Uterus (tissue), 2 donors: Measurements from ENCODE around the gene EPB41L3.

ENCODE experiments used
- POLR2A ChIP-seq, 2 donors: fragments of 450-650 bp; IDR thresholded peaks; one replicate each; pipeline ENCODE4 v1.6.1; 2016; ENCODE audit warnings: antibody characterized with exemption in 2 of 2, mild to moderate bottlenecking in 1 of 2, moderate library complexity in 1 of 2
- TF ChIP-seq, protein P1 (sequence below), 4 experiments: fragments of 200-600 bp in 2 of 4; fragments of 450-650 bp in 2 of 4; sonication (generic) in 2 of 4; IDR thresholded peaks; one replicate each; pipeline ENCODE4 v1.5.1; 2016 to 2019; ENCODE audit warnings: antibody characterized with exemption in 4 of 4, mild to moderate bottlenecking in 2 of 4, moderate library complexity in 1 of 4

DNA sequence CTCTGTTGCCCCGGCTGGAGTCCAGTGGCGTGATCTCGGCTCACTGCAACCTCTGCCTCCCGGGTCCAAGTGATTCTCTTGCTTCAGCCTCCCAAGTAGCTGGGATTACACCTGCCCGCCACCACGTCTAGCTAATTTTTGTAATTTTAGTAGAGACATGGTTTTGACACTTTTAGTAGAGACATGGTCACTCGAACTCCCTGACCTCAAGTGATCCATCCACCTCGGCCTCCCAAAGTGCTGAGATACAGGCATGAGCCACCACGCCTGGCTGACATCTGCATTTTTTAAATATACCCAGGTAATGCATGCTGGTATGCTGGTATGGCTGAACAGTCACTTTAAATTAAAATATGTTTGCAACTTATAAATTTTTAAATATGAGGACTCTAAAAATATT lies 91.9 kb downstream of the EPB41L3 start:
- TF ChIP-seq POLR2A (IDR thresholded peaks at IDR 0.05), result no peak
- TF ChIP-seq, protein P1, sequence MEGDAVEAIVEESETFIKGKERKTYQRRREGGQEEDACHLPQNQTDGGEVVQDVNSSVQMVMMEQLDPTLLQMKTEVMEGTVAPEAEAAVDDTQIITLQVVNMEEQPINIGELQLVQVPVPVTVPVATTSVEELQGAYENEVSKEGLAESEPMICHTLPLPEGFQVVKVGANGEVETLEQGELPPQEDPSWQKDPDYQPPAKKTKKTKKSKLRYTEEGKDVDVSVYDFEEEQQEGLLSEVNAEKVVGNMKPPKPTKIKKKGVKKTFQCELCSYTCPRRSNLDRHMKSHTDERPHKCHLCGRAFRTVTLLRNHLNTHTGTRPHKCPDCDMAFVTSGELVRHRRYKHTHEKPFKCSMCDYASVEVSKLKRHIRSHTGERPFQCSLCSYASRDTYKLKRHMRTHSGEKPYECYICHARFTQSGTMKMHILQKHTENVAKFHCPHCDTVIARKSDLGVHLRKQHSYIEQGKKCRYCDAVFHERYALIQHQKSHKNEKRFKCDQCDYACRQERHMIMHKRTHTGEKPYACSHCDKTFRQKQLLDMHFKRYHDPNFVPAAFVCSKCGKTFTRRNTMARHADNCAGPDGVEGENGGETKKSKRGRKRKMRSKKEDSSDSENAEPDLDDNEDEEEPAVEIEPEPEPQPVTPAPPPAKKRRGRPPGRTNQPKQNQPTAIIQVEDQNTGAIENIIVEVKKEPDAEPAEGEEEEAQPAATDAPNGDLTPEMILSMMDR (IDR thresholded peaks at IDR 0.05), result no peak
